HT1080 (cell line): Measurements from ENCODE around the gene ABCA5. TPM values are rescaled to one million over a fixed set of nuclear protein-coding genes. Genes with fewer than 3 reads are reported as not detected.
A peak's percentile ranks its signal among the peaks of the same experiment; 100 is the strongest.

ENCODE experiments used
- DNase-seq: peaks from one replicate; pipeline ENCODE4 v3.0.0-alpha.2; 2015; ENCODE audit warnings: low read depth
- polyA plus RNA-seq, 2 experiments: library from polyadenylated mRNA; depleted of rRNA; stranded (reverse); fragments of >200 nt; gene quantifications; 2 replicates each; pipeline ENCODE4 v1.2.3, GENCODE V29; 2015
- total RNA-seq: library from RNA; depleted of rRNA; stranded (reverse); fragments of >200 nt; shearing (Covaris generic); gene quantifications from 2 replicates; pipeline ENCODE4 v1.2.3, GENCODE V29; 2014; rRNA removed

ABCA5 gene
- 0.64 and 1.1 TPM in 2 replicates for total RNA-seq
- 1.2 and 1.9 TPM in 2 replicates for polyA plus RNA-seq (2015; cell fraction: cytosol; rRNA removed)
- polyA plus RNA-seq (2015; cell fraction: nucleus; rRNA removed), result 13.4 and 13.7 TPM in 2 replicates

GRCh38 chr17:69327060-69327831 is at the start of gene ABCA5:
Gene ABCA5 (minus strand): TSS chr17:69327133. CDS start chr17:69314415, 12,718 bp downstream.
- DNase-seq, result peak; percentile 89

- DNase-seq, result no peak
Measured at GRCh38 chr17:69375229-69375628, 48.3 kb upstream of the ABCA5 start.

GRCh38 chr17:69373069-69373468 is 46.1 kb upstream of the ABCA5 start:
- no peak for DNase-seq

GRCh38 chr17:69367298-69367697 is 40.4 kb upstream of the ABCA5 start:
- no peak for DNase-seq

GRCh38 chr17:69363488-69364210 is 36.7 kb upstream of the ABCA5 start:
- DNase-seq, result no peak

- no peak for DNase-seq
Measured at GRCh38 chr17:69361156-69361555, 34.2 kb upstream of the ABCA5 start.

GRCh38 chr17:69358688-69359596 is 32.0 kb upstream of the ABCA5 start:
- no peak for DNase-seq

- peak; percentile 5 for DNase-seq
Measured at GRCh38 chr17:69357701-69358100, 30.8 kb upstream of the ABCA5 start.

GRCh38 chr17:69356625-69357024 is 29.7 kb upstream of the ABCA5 start:
- no peak for DNase-seq

GRCh38 chr17:69350911-69351310 is 24.0 kb upstream of the ABCA5 start:
- DNase-seq, result no peak

GRCh38 chr17:69348429-69348828 is 21.5 kb upstream of the ABCA5 start:
- no peak for DNase-seq

- no peak for DNase-seq
Measured at GRCh38 chr17:69346766-69347165, 19.8 kb upstream of the ABCA5 start.

- DNase-seq, result peak; percentile 35
Measured at GRCh38 chr17:69344939-69345338, 18.0 kb upstream of the ABCA5 start.

GRCh38 chr17:69342896-69343644 is 16.1 kb upstream of the ABCA5 start:
- DNase-seq, result no peak

- DNase-seq, result no peak
Measured at GRCh38 chr17:69339937-69340336, 13.0 kb upstream of the ABCA5 start.

GRCh38 chr17:69336996-69337395 is 10.1 kb upstream of the ABCA5 start:
- no peak for DNase-seq

- DNase-seq, result no peak
Measured at GRCh38 chr17:69336580-69336979, 9.6 kb upstream of the ABCA5 start.

- peak; percentile 41 for DNase-seq
Measured at GRCh38 chr17:69335058-69335457, 8.1 kb upstream of the ABCA5 start.

- DNase-seq, result no peak
Measured at GRCh38 chr17:69333561-69333960, 6.6 kb upstream of the ABCA5 start.

GRCh38 chr17:69331756-69332155 is 4.8 kb upstream of the ABCA5 start:
- no peak for DNase-seq
